GM18951 (cell line): ENCODE measurements around the gene SFXN2.
"Not testable (repeated sequence)": the region's sequence is repeated elsewhere in the genome, so short reads cannot be mapped to it uniquely, and the experiment has no call there.

ENCODE experiments used
- POLR2A ChIP-seq: IDR thresholded peaks from 4 replicates; pipeline ENCODE4 v1.6.1; 2011; ENCODE audit warnings: mild to moderate bottlenecking; ENCODE audit not compliant: insufficient read length, insufficient read depth; ENCODE audit errors: extremely low read depth
- in situ Hi-C: fragments of 300-500 bp; cut with MboI; formaldehyde crosslinking; loops from one replicate; pipeline ENCODE4 v1.12.0; 2022; ENCODE audit warnings: low sequenced_read_pairs, mixed read lengths, inconsistent platforms; ENCODE audit not compliant: unreplicated experiment

The SFXN2 gene

GRCh38 chr10:102701272-102701671 is 13.2 kb upstream of the SFXN2 start:
- no peak for TF ChIP-seq POLR2A
- in situ Hi-C loops: no loop called here

- no peak for TF ChIP-seq POLR2A
- in situ Hi-C loops: no loop called here
Observed at GRCh38 chr10:102701796-102702195, 12.6 kb upstream of the SFXN2 start.

- in situ Hi-C loops: no loop called here
- no peak for TF ChIP-seq POLR2A
Observed at GRCh38 chr10:102702742-102703141, 11.7 kb upstream of the SFXN2 start.

GRCh38 chr10:102704915-102705314 is 9.5 kb upstream of the SFXN2 start:
- TF ChIP-seq POLR2A: no peak
- in situ Hi-C loops: no loop called here

GRCh38 chr10:102705531-102705930 is 8.9 kb upstream of the SFXN2 start:
- in situ Hi-C loops: no loop called here
- TF ChIP-seq POLR2A: no peak

- in situ Hi-C loops: no loop called here
- no peak for TF ChIP-seq POLR2A
Observed at GRCh38 chr10:102710609-102711008, 3.8 kb upstream of the SFXN2 start.

GRCh38 chr10:102712089-102712488 is 2.3 kb upstream of the SFXN2 start:
- peak; percentile 34 for TF ChIP-seq POLR2A
- in situ Hi-C loops: no loop called here

GRCh38 chr10:102712843-102713538 is 1.4 kb upstream of the SFXN2 start:
- no peak for TF ChIP-seq POLR2A
- in situ Hi-C loops: no loop called here

GRCh38 chr10:102713539-102713813 is 960 bp upstream of the SFXN2 start:
- no peak for TF ChIP-seq POLR2A
- in situ Hi-C loops: no loop called here

- in situ Hi-C loops: no loop called here
- peak; percentile 61 for TF ChIP-seq POLR2A
Observed at GRCh38 chr10:102713814-102714620, 419 bp upstream of the SFXN2 start, which contains the start of gene ARL3. TSS of gene ARL3 (minus strand) at chr10:102714397. CDS start at chr10:102714275, 122 bp downstream.

GRCh38 chr10:102715880-102716279 is 1.4 kb downstream of the SFXN2 start:
- in situ Hi-C loops: no loop called here
- no peak for TF ChIP-seq POLR2A

GRCh38 chr10:102716900-102717565 is 2.6 kb downstream of the SFXN2 start:
- in situ Hi-C loops: not testable (repeated sequence)

GRCh38 chr10:102718220-102718619 is 3.8 kb downstream of the SFXN2 start:
- no peak for TF ChIP-seq POLR2A
- in situ Hi-C loops: no loop called here

- TF ChIP-seq POLR2A: no peak
- in situ Hi-C loops: no loop called here
Observed at GRCh38 chr10:102720337-102720736, 5.9 kb downstream of the SFXN2 start.
